ENCODE results near the gene TSPEAR. TPM values are rescaled to one million over a fixed set of nuclear protein-coding genes. Genes with fewer than 3 reads are reported as not detected.

TSPEAR gene
- total and polyA plus RNA-seq, 9 of the 15 experiments (the other 6 are each of a cell fraction or from before 2014, with no cell fraction given): not detected

GRCh38 chr21:44549525-44550211 lies 161.7 kb downstream of the TSPEAR start:
- no peak overlapping the region for H2AFZ ChIP-seq (ENCODE audit: low read depth, low read length)
- intact Hi-C loops (cut with micrococcal nuclease): no loop called here
- ChIA-PET CTCF (ENCODE audit: low intra/inter-chr PET ratio) (no interaction called here), POLR2A (interaction anchor here (0.8 kb wide), 1 partner anchor 9 kb away, joined by 4 read pairs; no protein-coding TSS in a partner anchor)
- in situ Hi-C loops (cut with MboI): no loop called here
- no peak overlapping the region for H3K9ac ChIP-seq (ENCODE audit: insufficient read depth in 1 of 2, low read depth in 2 of 2, low read length in 2 of 2)
- H4K20me1 ChIP-seq (replicated peaks; ENCODE audit: control insufficient read depth, insufficient read depth, low read length): no peaks in the 10 kb centered on the region
- no peak overlapping the region for H3K4me2 ChIP-seq (ENCODE audit: insufficient read depth, low read length)
- TF ChIP-seq DPF2 (IDR thresholded peaks at IDR 0.05): no peak
- TF ChIP-seq GTF3C2 (IDR thresholded peaks at IDR 0.05; ENCODE audit: borderline replicate concordance, extremely low read depth, insufficient read length): no peak
- peak; percentile 28 to 32; a peak in 1 of 4 replicates for TF ChIP-seq NRF1 (conservative IDR thresholded peaks at IDR 0.05 in 1 of 2, IDR thresholded peaks at IDR 0.05 in 1 of 2)
- no peak for TF ChIP-seq ZNF121 (CRISPR knock-in tag; conservative IDR thresholded peaks at IDR 0.05)
- WGBS (ENCODE audit: insufficient coverage, low coverage, missing lambda C conversion rate): 4% methylated on average over 22 of the region's 25 CpGs
- H3K9me3 ChIP-seq (replicated peaks; ENCODE audit: control insufficient read depth, insufficient read depth, low read depth, low read length): no peaks in the 10 kb centered on the region
- ATAC-seq (peak; percentile 26; the same call in 1 of the 3 replicates), DNase-seq (ENCODE audit: extremely low read depth in 1 of 4, low spot score in 3 of 4) (peak in 1 of 4 experiments; percentile 3), FAIRE-seq (no peak)
- no peak overlapping the region for H3K27ac ChIP-seq (ENCODE audit: extremely low read depth, low read depth, low read length)
- BruUV-seq (replicated peaks): no TSS peak
- no peak overlapping the region for H3K4me3 ChIP-seq
- peaks cover 0 to 4% of the 10 kb centered on the region in 2 experiments; a peak in 1 of 5 replicates for H3K4me1 ChIP-seq (replicated peaks in 1 of 2; ENCODE audit: control insufficient read depth in 2 of 2, insufficient read depth in 2 of 2, low read length in 2 of 2)
- no peaks in the 10 kb centered on the region for H3K36me3 ChIP-seq (ENCODE audit: control insufficient read depth, insufficient read depth, low read length)
- no peaks in the 10 kb centered on the region for H3K79me2 ChIP-seq (ENCODE audit: control insufficient read depth, insufficient read depth, low read length)
- H3K9me1 ChIP-seq (ENCODE audit: control insufficient read depth, insufficient read depth, low read length): no peaks in the 10 kb centered on the region
- H3K27me3 ChIP-seq (ENCODE audit: control insufficient read depth in 2 of 2, insufficient read depth in 2 of 2, low read length in 2 of 2): peaks cover 23 to 46% of the 10 kb centered on the region in 2 experiments; a peak in 4 of 5 replicates
